ENCODE measurements around the gene PRDM2. TPM values are rescaled to one million over a fixed set of nuclear protein-coding genes. Genes with fewer than 3 reads are reported as not detected.

Gene PRDM2
- total and polyA plus RNA-seq, 2 donors (not counting 1 experiment from before 2014, with no cell fraction given) = 9.1 to 11.6 TPM

- Histone ChIP-seq H3K79me2 (ENCODE audit: control insufficient read depth, insufficient read depth, low read length) (no peaks in the 10 kb centered on the region), H3K4me3 (replicated peaks in 1 of 4; ENCODE audit: control extremely low read depth in 1 of 4, insufficient read depth in 1 of 4, low read depth in 3 of 4, low read length in 4 of 4) (no peak overlapping the region), H3K9me3 (ENCODE audit: control insufficient read depth, insufficient read depth, low read depth, low read length) (no peaks in the 10 kb centered on the region), H2AFZ (ENCODE audit: low read length) (no peak overlapping the region), H3K27me3 (ENCODE audit: control insufficient read depth, insufficient read depth, low read length) (no peaks in the 10 kb centered on the region), H3K9ac (ENCODE audit: insufficient read depth, low read length) (no peak overlapping the region), H4K20me1 (ENCODE audit: control insufficient read depth, extremely low read depth, insufficient read depth, low read length) (no peaks in the 10 kb centered on the region), H3K27ac (ENCODE audit: insufficient read depth, low read length) (no peak overlapping the region), H3K36me3 (ENCODE audit: control insufficient read depth, insufficient read depth, low read length) (no peaks in the 10 kb centered on the region), H3K4me2 (ENCODE audit: extremely low read depth, insufficient read depth, low read length) (no peak overlapping the region), H3K4me1 (ENCODE audit: control insufficient read depth, extremely low read depth, insufficient read depth, low read length) (no peaks in the 10 kb centered on the region)
- no peak for DNase-seq (ENCODE audit: low read depth in 2 of 2)
- TF ChIP-seq EZH2 (IDR thresholded peaks at IDR 0.05; ENCODE audit: low read length, missing control alignments) (no peak), CTCF (conservative IDR thresholded peaks at IDR 0.05 in 1 of 2, IDR thresholded peaks at IDR 0.05 in 1 of 2; ENCODE audit: low read depth in 1 of 2, low read length in 2 of 2) (no peak)
Observed at GRCh38 chr1:13820055-13820454, 120.1 kb downstream of the PRDM2 start.

- Histone ChIP-seq H3K36me3 (ENCODE audit: control insufficient read depth, insufficient read depth, low read length) (no peaks in the 10 kb centered on the region), H4K20me1 (ENCODE audit: control insufficient read depth, extremely low read depth, insufficient read depth, low read length) (no peaks in the 10 kb centered on the region), H3K9ac (ENCODE audit: insufficient read depth, low read length) (no peak overlapping the region), H3K9me3 (ENCODE audit: control insufficient read depth, insufficient read depth, low read depth, low read length) (no peaks in the 10 kb centered on the region), H3K4me1 (ENCODE audit: control insufficient read depth, extremely low read depth, insufficient read depth, low read length) (no peaks in the 10 kb centered on the region), H3K4me3 (replicated peaks in 1 of 4; ENCODE audit: control extremely low read depth in 1 of 4, insufficient read depth in 1 of 4, low read depth in 3 of 4, low read length in 4 of 4) (no peak overlapping the region), H3K27ac (ENCODE audit: insufficient read depth, low read length) (no peak overlapping the region), H3K4me2 (ENCODE audit: extremely low read depth, insufficient read depth, low read length) (no peak overlapping the region), H3K27me3 (ENCODE audit: control insufficient read depth, insufficient read depth, low read length) (no peaks in the 10 kb centered on the region), H3K79me2 (ENCODE audit: control insufficient read depth, insufficient read depth, low read length) (no peaks in the 10 kb centered on the region), H2AFZ (ENCODE audit: low read length) (no peak overlapping the region)
- no peak for DNase-seq (ENCODE audit: low read depth in 2 of 2)
- no peak for TF ChIP-seq EZH2 (IDR thresholded peaks at IDR 0.05; ENCODE audit: low read length, missing control alignments)
- no peak for TF ChIP-seq CTCF (conservative IDR thresholded peaks at IDR 0.05 in 1 of 2, IDR thresholded peaks at IDR 0.05 in 1 of 2; ENCODE audit: low read depth in 1 of 2, low read length in 2 of 2)
Observed at GRCh38 chr1:13820456-13820855, 120.5 kb downstream of the PRDM2 start.

GRCh38 chr1:13823126-13823880 lies 123.3 kb downstream of the PRDM2 start:
- no peak overlapping the region for H3K4me2 ChIP-seq (ENCODE audit: extremely low read depth, insufficient read depth, low read length)
- no peaks in the 10 kb centered on the region for H3K79me2 ChIP-seq (ENCODE audit: control insufficient read depth, insufficient read depth, low read length)
- H3K9ac ChIP-seq (ENCODE audit: insufficient read depth, low read length) = no peak overlapping the region
- no peak overlapping the region for H3K4me3 ChIP-seq (replicated peaks in 1 of 4; ENCODE audit: control extremely low read depth in 1 of 4, insufficient read depth in 1 of 4, low read depth in 3 of 4, low read length in 4 of 4)
- no peaks in the 10 kb centered on the region for H3K9me3 ChIP-seq (ENCODE audit: control insufficient read depth, insufficient read depth, low read depth, low read length)
- H2AFZ ChIP-seq (ENCODE audit: low read length) = no peak overlapping the region
- no peak overlapping the region for H3K27ac ChIP-seq (ENCODE audit: insufficient read depth, low read length)
- no peaks in the 10 kb centered on the region for H3K27me3 ChIP-seq (ENCODE audit: control insufficient read depth, insufficient read depth, low read length)
- DNase-seq (ENCODE audit: low read depth in 2 of 2) = no peak
- H4K20me1 ChIP-seq (ENCODE audit: control insufficient read depth, extremely low read depth, insufficient read depth, low read length) = no peaks in the 10 kb centered on the region
- no peaks in the 10 kb centered on the region for H3K4me1 ChIP-seq (ENCODE audit: control insufficient read depth, extremely low read depth, insufficient read depth, low read length)
- TF ChIP-seq CTCF (conservative IDR thresholded peaks at IDR 0.05 in 1 of 2, IDR thresholded peaks at IDR 0.05 in 1 of 2; ENCODE audit: low read depth in 1 of 2, low read length in 2 of 2) = no peak
- TF ChIP-seq EZH2 (IDR thresholded peaks at IDR 0.05; ENCODE audit: low read length, missing control alignments) = no peak
- H3K36me3 ChIP-seq (ENCODE audit: control insufficient read depth, insufficient read depth, low read length) = no peaks in the 10 kb centered on the region
